DND-41 (cell line): ENCODE results near the gene OR12D2.

Experiments used
- ATAC-seq: fragments of 200-7000 bp; cut with Tn5 transposase; 3 replicates; pipeline ENCODE4 v1.9.1; 2021; ENCODE audit warnings: low read depth; ENCODE audit not compliant: insufficient read depth
- DNase-seq: peaks from one replicate; pipeline ENCODE4 v3.0.0-alpha.2; 2020
- H2AFZ ChIP-seq: 2 replicates; pipeline ENCODE4 v1.6.0; 2012; ENCODE audit warnings: low read depth, low read length
- H3K27ac ChIP-seq: 2 replicates; pipeline ENCODE4 v1.5.1; 2012; ENCODE audit warnings: low read length, inconsistent platforms
- H3K27me3 ChIP-seq: fragments of 200-600 bp; sonication (generic); 2 replicates; pipeline ENCODE4 v1.6.0; 2012; ENCODE audit warnings: low read length, mild to moderate bottlenecking, inconsistent platforms; ENCODE audit not compliant: insufficient read depth, poor library complexity
- H3K36me3 ChIP-seq: 2 replicates; pipeline ENCODE4 v1.5.1; 2012; ENCODE audit warnings: low read length, inconsistent platforms; ENCODE audit not compliant: insufficient read depth
- H3K4me1 ChIP-seq: 2 replicates; pipeline ENCODE4 v1.5.1; 2012; ENCODE audit warnings: mild to moderate bottlenecking, low read length; ENCODE audit not compliant: insufficient read depth
- H3K4me2 ChIP-seq: 2 replicates; pipeline ENCODE4 v1.6.0; 2012; ENCODE audit warnings: mild to moderate bottlenecking, moderate library complexity, low read length, inconsistent platforms; ENCODE audit not compliant: insufficient read depth
- H3K4me3 ChIP-seq, 2 experiments: fragments of 200-600 bp in 1 of 2; shearing (Covaris generic) in 1 of 2; 2 replicates each; pipeline ENCODE4 v1.5.1; 2012 to 2016; ENCODE audit warnings: inconsistent platforms in 2 of 2, low read length in 2 of 2, mild to moderate bottlenecking in 2 of 2, low read depth in 1 of 2, moderate library complexity in 1 of 2
- H3K79me2 ChIP-seq: 2 replicates; pipeline ENCODE4 v1.6.0; 2012; ENCODE audit warnings: low read length, inconsistent platforms; ENCODE audit not compliant: insufficient read depth
- H3K9ac ChIP-seq: 2 replicates; pipeline ENCODE4 v1.6.0; 2012; ENCODE audit warnings: low read depth, mild to moderate bottlenecking, inconsistent platforms, low read length, moderate library complexity
- H3K9me3 ChIP-seq: 2 replicates; pipeline ENCODE4 v1.5.1; 2012; ENCODE audit warnings: low read length, moderate library complexity, mild to moderate bottlenecking, inconsistent platforms; ENCODE audit not compliant: insufficient read depth, severe bottlenecking
- H4K20me1 ChIP-seq: 2 replicates; pipeline ENCODE4 v1.6.0; 2012; ENCODE audit warnings: low read length; ENCODE audit not compliant: insufficient read depth
- CTCF ChIP-seq: IDR thresholded peaks from 2 replicates; pipeline ENCODE4 v1.5.1; 2012; ENCODE audit warnings: borderline replicate concordance, low read length, moderate library complexity, mild to moderate bottlenecking; ENCODE audit not compliant: poor library complexity, severe bottlenecking; ENCODE audit errors: extremely low read depth
- EZH2 ChIP-seq: IDR thresholded peaks from 3 replicates; pipeline ENCODE4 v1.6.1; 2012; ENCODE audit warnings: borderline replicate concordance, low read depth, mild to moderate bottlenecking, moderate library complexity, low read length, inconsistent platforms; ENCODE audit not compliant: severe bottlenecking

Gene OR12D2

GRCh38 chr6:29368765-29369164 lies 26.7 kb upstream of the OR12D2 start, which contains the start of gene OR5V1:
Gene OR5V1 (minus strand): TSS chr6:29368865. CDS start chr6:29356195, 12,670 bp downstream.
- H3K79me2 ChIP-seq = no peaks in the 10 kb centered on the region
- TF ChIP-seq CTCF (no peak), EZH2 (no peak)
- no peak within 1 kb of the TSS for H2AFZ ChIP-seq
- H3K9ac ChIP-seq = no peak within 1 kb of the TSS
- no peak for ATAC-seq
- no peaks in the 10 kb centered on the region for H3K36me3 ChIP-seq
- H3K4me2 ChIP-seq = no peak within 1 kb of the TSS
- no peak for DNase-seq
- H3K27ac ChIP-seq = no peak within 1 kb of the TSS
- no peak within 1 kb of the TSS for H3K4me3 ChIP-seq
- H3K27me3 ChIP-seq = peaks cover 5% of the 10 kb centered on the region
- H3K4me1 ChIP-seq = no peaks in the 10 kb centered on the region
- no peaks in the 10 kb centered on the region for H3K9me3 ChIP-seq
- H4K20me1 ChIP-seq = no peaks in the 10 kb centered on the region

- Histone ChIP-seq H3K36me3 (no peaks in the 10 kb centered on the region), H3K4me2 (no peak within 1 kb of the TSS), H3K79me2 (no peaks in the 10 kb centered on the region), H3K4me3 (no peak within 1 kb of the TSS), H3K9me3 (no peaks in the 10 kb centered on the region), H3K27me3 (peaks cover 5% of the 10 kb centered on the region), H3K4me1 (no peaks in the 10 kb centered on the region), H3K27ac (no peak within 1 kb of the TSS), H2AFZ (no peak within 1 kb of the TSS), H3K9ac (no peak within 1 kb of the TSS), H4K20me1 (no peaks in the 10 kb centered on the region)
- DNase-seq (no peak), ATAC-seq (no peak)
- no peak for TF ChIP-seq CTCF
- TF ChIP-seq EZH2 = no peak
Observed at GRCh38 chr6:29375191-29375590, 20.2 kb upstream of the OR12D2 start, which contains the start of gene OR12D3. Gene OR12D3 (minus strand): TSS chr6:29375291. CDS start chr6:29375287, 4 bp downstream.

- Histone ChIP-seq H3K27me3 (peaks cover 5% of the 10 kb centered on the region), H3K9me3 (no peaks in the 10 kb centered on the region), H3K9ac (no peak overlapping the region), H4K20me1 (no peaks in the 10 kb centered on the region), H3K79me2 (no peaks in the 10 kb centered on the region), H3K4me3 (no peak overlapping the region), H2AFZ (no peak overlapping the region), H3K4me1 (no peaks in the 10 kb centered on the region), H3K4me2 (no peak overlapping the region), H3K27ac (no peak overlapping the region), H3K36me3 (no peaks in the 10 kb centered on the region)
- ATAC-seq = no peak
- no peak for TF ChIP-seq CTCF
- no peak for TF ChIP-seq EZH2
- no peak for DNase-seq
Observed at GRCh38 chr6:29376003-29376402, 19.4 kb upstream of the OR12D2 start.

GRCh38 chr6:29388533-29388932 lies 6.9 kb upstream of the OR12D2 start:
- Histone ChIP-seq H3K4me1 (no peaks in the 10 kb centered on the region), H3K9me3 (no peaks in the 10 kb centered on the region), H3K79me2 (no peaks in the 10 kb centered on the region), H3K4me2 (no peak overlapping the region), H3K27me3 (no peaks in the 10 kb centered on the region), H2AFZ (no peak overlapping the region), H3K36me3 (no peaks in the 10 kb centered on the region), H4K20me1 (no peaks in the 10 kb centered on the region), H3K9ac (no peak overlapping the region), H3K4me3 (no peak overlapping the region), H3K27ac (no peak overlapping the region)
- ATAC-seq (no peak), DNase-seq (no peak)
- TF ChIP-seq EZH2 = no peak
- no peak for TF ChIP-seq CTCF
